Stimulated activated CD8-positive, alpha-beta memory T cell treated with anti-CD3 and anti-CD28 coated beads, Interleukin-4, amount 100 ng/mL, for 24 hours (primary cell): ENCODE measurements around the gene RSPO4.
"Not testable (repeated sequence)": the region's sequence is repeated elsewhere in the genome, so short reads cannot be mapped to it uniquely, and the experiment has no call there.

Experiments
- DNase-seq: peaks from one replicate; pipeline ENCODE4 v3.0.0-alpha.2; 2020; ENCODE audit warnings: low read depth

The RSPO4 gene

GRCh38 chr20:1001911-1002681, at the start of gene RSPO4:
Gene RSPO4, minus strand, starts transcription at chr20:1002311. Its CDS starts 147 bp downstream, at chr20:1002164.
- DNase-seq = no peak

DNA sequence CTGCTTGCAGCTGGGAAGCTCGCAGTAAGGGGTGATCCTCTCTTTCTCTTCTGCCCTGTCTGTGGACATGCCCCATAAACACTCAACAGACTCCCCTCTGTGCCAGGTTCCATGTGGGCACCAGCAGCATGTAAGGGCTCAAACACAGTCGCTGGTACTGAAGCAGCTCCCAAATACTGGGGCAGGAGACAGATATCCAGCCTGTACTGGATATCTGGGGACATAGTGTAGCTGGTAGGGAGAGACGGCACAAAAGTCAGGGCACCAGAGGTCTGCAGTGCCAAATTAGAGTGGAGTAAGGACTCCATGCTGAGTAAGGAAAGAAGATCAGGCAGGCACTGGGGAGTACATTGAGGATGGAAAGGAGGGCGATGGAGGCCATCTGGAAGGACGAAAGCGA, 48.3 kb upstream of the RSPO4 start:
- no peak for DNase-seq

DNA sequence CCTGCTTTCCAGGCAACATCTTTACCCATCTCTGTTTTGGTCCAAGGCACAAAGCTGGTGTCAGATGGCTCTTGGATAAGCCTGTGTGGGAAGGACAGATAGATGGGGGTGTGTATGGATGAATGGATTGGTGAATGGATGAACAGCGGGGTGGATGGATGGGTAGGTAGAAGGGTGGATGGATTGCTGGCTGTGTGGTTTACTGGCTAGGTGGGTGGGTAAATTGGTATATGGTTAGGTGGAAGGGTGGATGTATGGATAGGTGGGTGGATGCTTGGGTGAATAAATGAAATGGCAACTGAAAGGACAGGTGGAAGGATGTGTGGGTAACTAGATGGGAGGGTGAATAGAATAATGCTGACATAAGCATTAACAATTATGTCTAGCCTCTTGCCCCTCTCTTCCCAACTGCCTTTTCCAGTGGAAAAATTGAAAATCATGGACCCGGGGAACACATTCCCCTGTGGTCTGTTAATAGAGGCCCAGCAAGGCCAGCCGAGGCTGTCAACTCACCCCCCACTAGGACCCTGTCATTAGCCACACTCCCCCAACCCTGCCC, 43.8 kb upstream of the RSPO4 start:
- DNase-seq = no peak

DNA sequence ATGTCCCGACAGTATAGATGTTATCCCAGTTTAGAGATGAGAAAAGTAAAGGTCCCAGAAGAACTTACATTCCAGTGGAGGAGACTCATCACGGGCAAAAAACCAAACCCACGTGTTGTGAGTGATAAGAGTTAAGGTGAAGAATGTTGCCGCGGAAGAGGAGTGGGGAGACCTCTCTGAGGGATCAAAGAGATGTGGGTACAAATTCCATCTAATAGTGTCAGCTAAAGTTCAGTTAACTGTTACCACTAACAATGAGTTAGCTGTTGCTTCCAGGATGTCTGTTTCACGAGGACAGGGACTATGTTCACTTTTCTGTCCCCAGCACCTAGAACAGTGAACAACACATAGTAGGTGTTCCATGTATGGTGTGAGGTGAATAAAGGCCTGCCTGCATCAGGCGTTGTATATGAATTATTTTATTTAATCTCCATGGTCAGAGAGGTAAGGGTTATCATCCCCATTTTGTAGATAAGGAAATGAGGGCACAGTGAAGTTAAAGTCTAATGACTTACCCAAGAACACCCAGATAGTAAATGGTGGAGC, 39.8 kb upstream of the RSPO4 start:
- no peak for DNase-seq

DNA sequence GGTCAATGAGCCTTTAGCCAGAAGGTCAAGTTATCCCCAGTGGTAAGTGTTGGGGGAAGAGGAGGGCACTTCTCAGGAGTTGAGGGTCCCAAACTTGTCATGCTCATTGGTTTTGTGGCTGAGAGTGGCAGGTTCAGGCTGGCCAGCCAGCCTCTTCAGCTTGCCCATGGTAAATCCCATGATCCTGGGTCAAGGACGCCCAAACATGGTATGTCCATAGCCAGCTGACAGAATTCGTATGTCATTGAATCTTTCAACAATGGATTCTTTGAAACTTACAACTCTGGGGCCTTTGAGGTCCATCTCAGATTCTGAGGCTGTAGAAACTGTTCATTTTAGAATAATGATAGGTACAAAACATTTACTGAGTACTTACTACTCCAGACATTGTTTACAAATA, 36.1 kb upstream of the RSPO4 start:
- no peak for DNase-seq

GRCh38 chr20:1037039-1037438, 34.9 kb upstream of the RSPO4 start:
- no peak for DNase-seq

DNA sequence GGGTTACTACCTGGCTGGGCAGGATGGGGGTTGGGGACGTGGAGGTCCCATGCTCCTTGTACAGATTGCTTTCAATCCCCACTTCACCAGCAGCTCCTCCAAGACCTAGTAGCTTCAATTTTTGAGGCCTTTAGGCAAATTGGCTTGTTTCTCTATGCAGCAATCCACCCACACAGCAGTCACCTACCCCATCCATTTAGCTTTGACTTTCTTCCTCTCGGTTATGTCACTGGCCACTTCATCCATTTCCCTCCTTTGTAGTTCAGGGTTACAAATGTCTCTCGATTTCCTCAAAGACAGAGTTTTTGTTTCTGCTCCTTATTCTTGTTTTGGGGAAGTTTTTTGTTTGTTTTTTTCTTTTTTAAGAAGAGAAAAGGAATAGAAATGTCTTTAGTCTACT, 33.4 kb upstream of the RSPO4 start:
- DNase-seq = no peak

DNA sequence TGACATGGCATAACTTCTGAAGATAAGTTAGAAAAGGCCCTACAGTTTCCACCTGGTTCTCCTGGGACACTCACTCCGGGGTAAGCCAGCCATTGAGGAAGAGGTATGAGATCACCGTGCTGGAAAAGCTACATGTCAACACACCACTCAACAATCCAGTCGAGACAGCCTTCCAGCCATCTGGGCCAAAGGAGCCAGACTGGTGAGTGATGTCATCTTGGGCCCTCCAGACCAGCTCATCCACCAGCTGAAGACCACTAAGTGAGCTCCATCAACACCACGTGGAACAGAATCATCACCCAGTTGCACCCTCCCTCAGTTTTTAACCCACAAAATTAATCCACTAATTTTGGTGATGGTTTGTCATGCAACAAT, 32.3 kb upstream of the RSPO4 start:
- no peak for DNase-seq

- peak; percentile 1 for DNase-seq
Measured at GRCh38 chr20:1033751-1034414, 31.8 kb upstream of the RSPO4 start.

GRCh38 chr20:1029980-1030379, 27.9 kb upstream of the RSPO4 start:
- DNase-seq = no peak

- DNase-seq = not testable (repeated sequence)
Measured at GRCh38 chr20:1026214-1026613, 24.1 kb upstream of the RSPO4 start.

DNA sequence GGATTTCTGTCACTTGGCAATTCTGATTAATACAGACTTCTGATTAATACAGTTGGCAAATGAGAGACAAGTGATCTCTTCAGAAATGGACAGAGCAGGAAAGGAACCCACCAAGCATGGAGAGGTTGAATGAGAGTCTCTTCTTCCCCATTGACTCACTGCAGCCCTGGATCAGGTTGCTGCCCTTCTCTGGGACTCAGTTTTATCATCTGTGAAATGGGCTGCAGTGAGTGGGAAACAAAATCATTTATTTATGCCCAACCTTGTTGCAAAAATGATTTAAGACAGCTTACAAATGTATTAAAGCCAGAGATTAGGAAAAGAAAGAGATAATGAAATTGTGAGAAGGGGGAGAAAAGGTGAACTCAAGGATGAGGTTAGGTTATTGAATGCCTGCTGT, 20.8 kb upstream of the RSPO4 start:
- DNase-seq = no peak

GRCh38 chr20:1020614-1021013, 18.5 kb upstream of the RSPO4 start:
- no peak for DNase-seq

- DNase-seq = no peak
Measured at GRCh38 chr20:1019344-1019743, 17.2 kb upstream of the RSPO4 start.

GRCh38 chr20:1017677-1018076, 15.6 kb upstream of the RSPO4 start:
- no peak for DNase-seq

- no peak for DNase-seq
Measured at GRCh38 chr20:1015181-1015580, 13.1 kb upstream of the RSPO4 start.

DNA sequence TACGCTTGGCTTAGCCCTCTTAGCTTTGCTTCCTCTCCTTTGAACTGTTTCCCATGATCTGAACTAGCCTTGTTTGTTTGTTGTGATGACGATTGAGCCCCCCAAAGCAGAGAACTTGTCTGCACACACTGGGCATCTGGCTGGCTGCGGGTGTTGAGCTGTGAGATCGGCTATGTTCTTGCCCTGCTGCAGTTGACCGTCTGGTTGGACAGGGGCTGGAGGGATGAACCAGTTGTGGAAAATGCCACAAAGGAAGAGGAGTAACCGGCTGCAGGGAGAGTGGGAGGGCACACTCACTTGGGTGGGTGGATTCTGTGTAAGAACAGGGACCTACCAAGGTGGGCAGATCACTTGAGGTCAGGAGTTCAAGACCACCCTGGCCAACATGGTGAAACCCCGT, 12.4 kb upstream of the RSPO4 start:
- no peak for DNase-seq

DNA sequence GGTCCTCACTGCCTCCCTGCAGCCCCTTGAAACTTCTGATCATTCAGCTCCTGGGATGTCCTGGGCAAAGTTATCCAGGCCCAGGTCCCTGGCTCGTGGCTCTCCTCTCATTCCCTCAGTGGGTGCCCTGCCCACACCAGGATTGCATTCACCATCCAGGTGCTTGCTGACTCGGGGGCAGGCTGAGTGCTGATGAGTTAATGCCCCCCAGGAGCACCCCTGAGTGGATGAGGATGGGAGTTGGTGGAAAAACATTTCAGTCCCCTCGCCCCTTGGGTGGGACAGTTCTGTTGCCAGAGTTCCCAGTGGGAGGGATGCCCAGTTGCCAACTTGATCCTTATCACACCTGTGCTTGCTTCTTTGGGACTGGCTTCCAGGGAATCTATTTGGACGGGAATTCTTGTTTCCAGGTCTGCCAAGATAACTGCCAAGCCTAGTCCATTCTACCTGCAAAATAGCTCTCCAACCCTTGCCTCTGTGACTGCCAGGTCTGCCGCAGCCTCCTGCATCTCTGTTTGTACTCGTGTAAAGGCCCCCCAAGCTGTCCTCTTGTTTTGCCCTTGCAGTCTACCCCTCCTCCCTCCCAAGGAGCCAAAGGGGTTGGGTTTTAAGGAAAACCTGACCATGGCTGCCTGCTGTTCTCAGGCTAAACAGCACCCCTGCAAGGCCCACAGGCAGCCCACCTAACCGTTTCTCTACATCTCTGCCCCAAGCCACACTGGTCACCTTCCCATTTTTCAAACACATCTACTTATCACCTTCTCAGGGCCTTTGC, 11.6 kb upstream of the RSPO4 start:
- DNase-seq = no peak

DNA sequence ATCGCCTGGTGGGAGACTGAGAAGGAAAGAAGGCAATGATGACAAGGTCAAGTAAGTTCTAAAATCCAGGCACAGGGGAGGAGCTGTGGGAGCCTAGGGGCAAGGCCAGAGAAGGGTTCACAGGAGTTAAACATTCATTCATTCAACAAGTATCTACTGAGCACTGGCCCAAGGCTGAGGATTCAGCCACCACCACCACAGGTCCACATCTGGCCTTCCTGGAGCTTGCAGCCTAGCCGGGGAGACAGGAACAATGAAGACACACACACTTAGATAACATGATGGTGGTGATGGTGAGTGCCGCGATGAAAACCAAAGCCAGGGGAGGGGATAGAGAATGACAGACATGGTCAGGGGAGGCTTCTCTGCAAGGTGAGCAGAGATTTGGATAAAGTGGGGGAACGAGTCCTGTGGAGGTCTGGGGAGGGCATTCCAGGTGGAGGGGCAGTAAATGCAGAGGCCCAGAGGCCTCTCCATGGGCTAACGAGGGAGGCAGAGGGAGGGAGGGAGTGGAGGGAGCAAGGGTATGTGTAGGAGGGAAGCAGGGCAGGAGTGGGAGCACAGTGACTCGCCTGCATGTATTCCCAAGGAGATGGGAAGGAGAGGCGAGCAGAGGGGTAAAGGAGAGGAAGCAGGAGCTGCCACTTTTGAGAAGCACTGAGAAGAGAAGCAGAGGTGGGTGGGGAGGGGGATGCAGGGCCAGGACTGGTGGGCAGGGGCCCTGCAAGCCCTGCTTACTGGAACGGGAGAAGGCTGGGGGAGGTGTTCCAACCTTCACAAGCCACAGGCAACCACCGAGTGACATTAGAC, 10.5 kb upstream of the RSPO4 start:
- DNase-seq = no peak

- DNase-seq = no peak
Measured at GRCh38 chr20:1010659-1011058, 8.5 kb upstream of the RSPO4 start.

- no peak for DNase-seq
Measured at GRCh38 chr20:1005452-1006027, 3.4 kb upstream of the RSPO4 start.
